ENCODE data around the gene ACER3. TPM values are rescaled to one million over a fixed set of nuclear protein-coding genes. Genes with fewer than 3 reads are reported as not detected.

Gene ACER3
- total RNA-seq, 1 donor from 2014 or later, result 17.3 TPM

DNA sequence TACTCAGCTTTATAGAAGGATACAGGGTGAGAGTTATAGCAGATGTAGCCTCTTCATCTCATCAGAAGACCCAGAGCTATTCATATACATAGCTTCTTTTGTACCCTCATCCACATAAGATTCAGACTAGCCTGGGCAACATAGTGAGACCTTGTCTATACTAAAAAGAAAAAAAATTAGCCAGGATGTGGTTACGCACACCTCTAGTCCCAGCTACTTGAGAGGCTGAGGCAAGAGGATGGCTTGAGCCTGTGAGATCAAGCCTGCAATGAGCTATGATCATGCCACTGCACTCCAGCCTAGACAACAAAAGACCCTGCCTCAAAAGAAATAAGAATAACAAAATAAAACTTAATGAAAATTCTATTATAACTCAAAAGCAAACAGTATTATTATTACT is 136.8 kb downstream of the ACER3 start:
- Mint-ChIP-seq H3K4me3 (ENCODE audit: unreplicated experiment) (no peak overlapping the region), H3K27ac (ENCODE audit: unreplicated experiment) (no peak overlapping the region), H3K4me1 (ENCODE audit: unreplicated experiment) (no peaks in the 10 kb centered on the region), H3K27me3 (ENCODE audit: unreplicated experiment) (no peaks in the 10 kb centered on the region), H3K36me3 (ENCODE audit: low read depth, unreplicated experiment) (no peaks in the 10 kb centered on the region), H3K9me3 (ENCODE audit: unreplicated experiment) (no peaks in the 10 kb centered on the region)
- TF ChIP-seq, protein P1, sequence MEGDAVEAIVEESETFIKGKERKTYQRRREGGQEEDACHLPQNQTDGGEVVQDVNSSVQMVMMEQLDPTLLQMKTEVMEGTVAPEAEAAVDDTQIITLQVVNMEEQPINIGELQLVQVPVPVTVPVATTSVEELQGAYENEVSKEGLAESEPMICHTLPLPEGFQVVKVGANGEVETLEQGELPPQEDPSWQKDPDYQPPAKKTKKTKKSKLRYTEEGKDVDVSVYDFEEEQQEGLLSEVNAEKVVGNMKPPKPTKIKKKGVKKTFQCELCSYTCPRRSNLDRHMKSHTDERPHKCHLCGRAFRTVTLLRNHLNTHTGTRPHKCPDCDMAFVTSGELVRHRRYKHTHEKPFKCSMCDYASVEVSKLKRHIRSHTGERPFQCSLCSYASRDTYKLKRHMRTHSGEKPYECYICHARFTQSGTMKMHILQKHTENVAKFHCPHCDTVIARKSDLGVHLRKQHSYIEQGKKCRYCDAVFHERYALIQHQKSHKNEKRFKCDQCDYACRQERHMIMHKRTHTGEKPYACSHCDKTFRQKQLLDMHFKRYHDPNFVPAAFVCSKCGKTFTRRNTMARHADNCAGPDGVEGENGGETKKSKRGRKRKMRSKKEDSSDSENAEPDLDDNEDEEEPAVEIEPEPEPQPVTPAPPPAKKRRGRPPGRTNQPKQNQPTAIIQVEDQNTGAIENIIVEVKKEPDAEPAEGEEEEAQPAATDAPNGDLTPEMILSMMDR (IDR thresholded peaks at IDR 0.05; ENCODE audit: unreplicated experiment), result no peak
- no peak for DNase-seq (ENCODE audit: low spot score)

DNA sequence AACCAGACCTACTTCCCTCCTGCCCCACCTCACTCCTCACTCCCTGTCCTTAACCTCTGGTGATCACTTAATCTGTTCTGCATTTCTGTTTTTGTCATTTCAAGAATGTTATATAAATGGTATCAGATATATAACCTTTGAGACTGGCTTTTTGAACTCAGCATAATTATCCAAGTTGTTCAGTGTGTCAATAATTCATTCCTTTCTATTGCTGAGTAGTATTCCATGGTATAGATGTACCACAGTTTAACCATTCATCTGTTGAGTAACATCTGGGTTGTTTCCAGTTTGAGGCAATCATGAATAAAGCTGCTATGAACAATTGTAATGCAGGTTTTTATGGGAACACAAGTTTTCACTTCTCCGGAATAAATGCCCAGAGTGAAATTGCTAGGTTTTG is 138.9 kb downstream of the ACER3 start:
- DNase-seq (ENCODE audit: low spot score), result no peak
- no peaks in the 10 kb centered on the region for H3K27me3 Mint-ChIP-seq (ENCODE audit: unreplicated experiment)
- no peak overlapping the region for H3K4me3 Mint-ChIP-seq (ENCODE audit: unreplicated experiment)
- no peaks in the 10 kb centered on the region for H3K9me3 Mint-ChIP-seq (ENCODE audit: unreplicated experiment)
- H3K27ac Mint-ChIP-seq (ENCODE audit: unreplicated experiment), result no peak overlapping the region
- no peaks in the 10 kb centered on the region for H3K36me3 Mint-ChIP-seq (ENCODE audit: low read depth, unreplicated experiment)
- TF ChIP-seq, protein P1 (IDR thresholded peaks at IDR 0.05; ENCODE audit: unreplicated experiment), result no peak
- H3K4me1 Mint-ChIP-seq (ENCODE audit: unreplicated experiment), result no peaks in the 10 kb centered on the region

DNA sequence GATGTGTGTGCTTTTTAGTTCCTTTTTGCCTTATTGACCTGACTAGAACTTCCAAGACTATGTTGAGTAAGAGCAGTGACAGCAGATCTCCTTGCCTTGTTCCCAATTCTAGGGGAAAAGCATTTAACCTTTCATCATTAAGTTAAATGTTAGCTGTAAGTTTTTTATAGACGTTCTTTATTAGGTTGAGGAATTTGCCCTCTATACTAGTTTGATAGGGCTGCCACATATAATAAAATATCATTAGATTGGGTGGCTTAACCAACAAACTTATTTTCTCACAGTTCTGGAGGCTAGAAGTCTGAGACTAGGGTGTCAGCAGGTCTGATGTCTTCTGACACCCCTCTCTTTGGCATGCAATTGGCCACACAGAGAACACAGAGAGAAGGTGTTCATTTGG is 140.9 kb downstream of the ACER3 start:
- Mint-ChIP-seq H3K27me3 (ENCODE audit: unreplicated experiment) (no peaks in the 10 kb centered on the region), H3K4me1 (ENCODE audit: unreplicated experiment) (no peaks in the 10 kb centered on the region), H3K4me3 (ENCODE audit: unreplicated experiment) (no peak overlapping the region), H3K36me3 (ENCODE audit: low read depth, unreplicated experiment) (peaks cover 5% of the 10 kb centered on the region), H3K9me3 (ENCODE audit: unreplicated experiment) (no peaks in the 10 kb centered on the region), H3K27ac (ENCODE audit: unreplicated experiment) (no peak overlapping the region)
- TF ChIP-seq, protein P1 (IDR thresholded peaks at IDR 0.05; ENCODE audit: unreplicated experiment), result no peak
- DNase-seq (ENCODE audit: low spot score), result no peak

DNA sequence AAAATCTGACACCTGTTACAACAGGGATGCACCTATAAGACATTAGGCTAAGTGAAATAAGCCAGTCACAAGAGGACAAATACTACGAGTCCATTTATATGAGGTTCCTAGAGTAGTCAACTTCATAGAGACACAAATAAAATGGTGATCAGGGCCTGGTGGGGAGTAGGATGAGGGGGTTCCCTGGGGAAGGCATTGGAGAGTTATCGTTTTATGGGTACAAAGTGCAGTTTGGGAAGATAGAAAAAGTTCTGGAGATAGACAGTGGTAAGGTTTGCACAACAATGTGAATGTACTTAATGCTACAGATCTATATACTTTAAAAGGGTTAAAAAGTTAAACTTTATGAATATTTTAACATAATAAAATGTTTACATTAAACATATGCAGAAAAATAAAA is 142.1 kb downstream of the ACER3 start:
- TF ChIP-seq, protein P1 (IDR thresholded peaks at IDR 0.05; ENCODE audit: unreplicated experiment), result no peak
- Mint-ChIP-seq H3K9me3 (ENCODE audit: unreplicated experiment) (no peaks in the 10 kb centered on the region), H3K27ac (ENCODE audit: unreplicated experiment) (no peak overlapping the region), H3K4me3 (ENCODE audit: unreplicated experiment) (no peak overlapping the region), H3K4me1 (ENCODE audit: unreplicated experiment) (no peaks in the 10 kb centered on the region), H3K27me3 (ENCODE audit: unreplicated experiment) (no peaks in the 10 kb centered on the region), H3K36me3 (ENCODE audit: low read depth, unreplicated experiment) (peaks cover 6% of the 10 kb centered on the region)
- no peak for DNase-seq (ENCODE audit: low spot score)

DNA sequence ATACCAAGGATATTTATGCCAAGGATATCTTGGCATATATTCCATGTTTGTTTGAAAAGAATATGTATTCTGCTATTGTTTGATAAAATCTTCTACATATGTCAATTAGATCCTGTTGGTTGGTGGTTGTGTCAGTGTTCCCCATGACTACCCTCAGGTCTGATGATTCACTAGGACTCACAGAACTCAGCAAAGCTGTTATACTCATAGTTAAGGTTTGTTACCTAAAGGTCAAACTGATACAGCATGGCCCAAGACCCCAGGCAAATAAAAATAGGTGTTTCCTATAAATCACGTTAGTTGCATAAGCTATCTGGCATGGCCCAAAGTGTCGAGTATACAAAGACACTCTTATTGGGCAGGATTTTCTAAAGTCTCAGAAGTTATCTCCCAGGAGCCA is 143.2 kb downstream of the ACER3 start:
- Mint-ChIP-seq H3K27me3 (ENCODE audit: unreplicated experiment) (no peaks in the 10 kb centered on the region), H3K4me3 (ENCODE audit: unreplicated experiment) (no peak overlapping the region), H3K36me3 (ENCODE audit: low read depth, unreplicated experiment) (peaks cover 7% of the 10 kb centered on the region), H3K27ac (ENCODE audit: unreplicated experiment) (no peak overlapping the region), H3K4me1 (ENCODE audit: unreplicated experiment) (no peaks in the 10 kb centered on the region), H3K9me3 (ENCODE audit: unreplicated experiment) (no peaks in the 10 kb centered on the region)
- no peak for DNase-seq (ENCODE audit: low spot score)
- TF ChIP-seq, protein P1 (IDR thresholded peaks at IDR 0.05; ENCODE audit: unreplicated experiment), result no peak

All from endothelial cell (in vitro differentiated cells).